Measurements from ENCODE around the gene CYP39A1.
A peak's percentile ranks its signal among the peaks of the same experiment; 100 is the strongest.

CYP39A1 gene

DNA sequence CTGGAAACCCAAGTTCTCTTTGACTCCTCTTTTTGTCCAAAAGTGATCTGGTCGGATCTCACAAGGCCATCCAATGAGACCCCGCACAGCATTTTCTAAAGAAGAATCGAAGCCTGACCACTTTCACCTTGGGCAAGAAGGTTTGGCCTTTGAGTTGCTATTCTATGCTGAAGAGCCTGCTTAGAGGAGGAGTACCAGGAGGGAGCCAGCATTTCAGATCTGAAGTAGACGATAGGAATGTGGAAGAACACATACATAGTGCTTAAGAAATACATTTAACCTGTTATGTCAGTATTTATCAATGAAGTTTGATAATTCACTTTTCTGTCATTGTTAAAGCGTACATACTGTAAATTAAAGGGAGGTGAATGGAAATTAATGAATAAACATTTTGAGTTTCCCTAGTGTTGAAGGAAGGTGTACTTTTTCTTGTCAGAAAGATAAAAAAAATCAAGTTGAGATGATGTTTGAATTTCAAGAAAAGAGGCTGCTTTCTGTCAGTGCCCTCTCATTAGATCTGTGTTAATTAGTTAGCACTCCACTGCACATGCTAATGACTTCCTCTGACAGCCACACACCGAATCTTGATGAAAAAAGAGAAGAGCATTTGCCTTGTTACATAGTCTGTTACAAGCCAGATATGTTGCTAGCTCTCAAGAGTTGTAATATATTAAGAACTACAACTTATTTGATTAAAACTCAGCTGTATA lies 24.1 kb upstream of the CYP39A1 start:
- H3K36me3 ChIP-seq (ENCODE audit: control insufficient read depth, insufficient read depth, low read length, severe bottlenecking) = peaks cover 10% of the 10 kb centered on the region
- H3K27me3 ChIP-seq (replicated peaks; ENCODE audit: control insufficient read depth, insufficient read depth, low read length) = no peaks in the 10 kb centered on the region
- peaks cover 5% of the 10 kb centered on the region for H3K4me1 ChIP-seq (ENCODE audit: control insufficient read depth, insufficient read depth, low read length)
- H3K4me3 ChIP-seq (ENCODE audit: low read length) = no peak overlapping the region
- no peaks in the 10 kb centered on the region for H3K9me3 ChIP-seq (ENCODE audit: control insufficient read depth, low read length)
- H3K9ac ChIP-seq (ENCODE audit: low read length) = no peak overlapping the region
- no peak for DNase-seq (ENCODE audit: low read depth)

DNA sequence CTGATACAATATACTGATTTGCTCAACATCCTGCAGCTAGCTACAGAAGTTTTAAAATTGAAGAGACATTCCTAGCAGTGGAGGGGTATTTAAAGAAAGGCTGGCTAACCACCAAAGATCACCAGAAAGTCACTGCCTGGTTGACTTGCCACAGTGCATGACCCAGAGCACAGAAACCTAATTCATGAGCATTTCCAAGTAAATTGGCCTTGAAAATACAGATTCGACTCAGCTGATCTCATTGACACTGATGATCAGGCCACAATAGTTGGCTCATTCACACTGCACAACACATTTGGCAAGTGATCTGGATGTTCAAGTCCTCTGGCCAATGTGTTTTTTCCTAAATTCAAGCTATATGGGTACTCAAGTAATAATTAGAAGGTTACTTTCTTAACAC lies 21.8 kb upstream of the CYP39A1 start:
- Histone ChIP-seq H3K9me3 (ENCODE audit: control insufficient read depth, low read length) (no peaks in the 10 kb centered on the region), H3K9ac (ENCODE audit: low read length) (no peak overlapping the region), H3K4me1 (ENCODE audit: control insufficient read depth, insufficient read depth, low read length) (peaks cover 5% of the 10 kb centered on the region), H3K4me3 (ENCODE audit: low read length) (no peak overlapping the region), H3K27me3 (replicated peaks; ENCODE audit: control insufficient read depth, insufficient read depth, low read length) (no peaks in the 10 kb centered on the region), H3K36me3 (ENCODE audit: control insufficient read depth, insufficient read depth, low read length, severe bottlenecking) (peaks cover 20% of the 10 kb centered on the region)
- DNase-seq (ENCODE audit: low read depth) = no peak

DNA sequence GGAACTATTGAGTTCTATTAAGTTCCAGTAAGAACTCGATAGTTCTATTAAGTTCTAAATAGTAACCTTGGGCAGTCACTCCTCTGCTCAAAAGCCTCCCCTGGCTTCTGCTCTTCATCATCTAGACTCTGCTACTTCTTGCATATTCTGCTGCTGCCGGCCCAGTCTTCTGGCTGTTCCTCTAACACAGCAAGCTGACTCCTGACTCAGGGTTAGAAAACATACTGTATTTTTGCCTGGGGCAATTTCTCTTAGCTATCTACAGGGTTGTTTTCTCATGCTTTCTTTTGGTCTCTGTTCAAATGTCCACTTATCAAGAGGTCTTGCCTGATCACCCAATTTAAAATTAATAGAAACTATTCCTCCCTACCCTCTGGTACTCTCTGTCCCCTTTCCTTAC lies 14.8 kb upstream of the CYP39A1 start:
- H3K4me3 ChIP-seq (ENCODE audit: low read length) = no peak overlapping the region

DNA sequence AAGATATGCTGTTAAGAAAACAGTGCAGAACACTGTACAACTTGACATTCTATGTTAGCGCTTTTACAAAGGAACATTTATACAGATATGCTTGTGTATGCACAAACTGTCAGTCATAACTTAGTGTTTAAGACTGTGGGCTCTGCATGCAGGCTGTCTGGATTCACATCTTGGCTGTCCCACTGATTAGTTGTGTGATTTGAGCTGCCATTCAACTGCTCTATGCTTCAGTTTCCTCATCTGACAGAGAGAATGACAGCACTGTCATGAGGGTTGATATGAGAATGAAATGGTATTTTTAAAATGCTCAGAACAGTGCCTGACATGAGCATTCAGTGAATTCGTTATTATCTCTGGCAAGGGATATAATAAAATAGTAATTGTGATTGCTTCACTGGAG lies 8.9 kb upstream of the CYP39A1 start:
- Histone ChIP-seq H3K4me3 (ENCODE audit: low read length) (no peak overlapping the region), H3K9me3 (ENCODE audit: control insufficient read depth, low read length) (no peaks in the 10 kb centered on the region), H3K4me1 (ENCODE audit: control insufficient read depth, insufficient read depth, low read length) (peaks cover 13% of the 10 kb centered on the region), H3K9ac (ENCODE audit: low read length) (peak overlapping the region; percentile 0), H3K36me3 (ENCODE audit: control insufficient read depth, insufficient read depth, low read length, severe bottlenecking) (peaks cover 4% of the 10 kb centered on the region), H3K27me3 (replicated peaks; ENCODE audit: control insufficient read depth, insufficient read depth, low read length) (no peaks in the 10 kb centered on the region)
- no peak for DNase-seq (ENCODE audit: low read depth)

More for the DNA sequence above, 14.8 kb upstream of the CYP39A1 start:
- peak; percentile 5 for DNase-seq (ENCODE audit: low read depth)
- H3K9me3 ChIP-seq (ENCODE audit: control insufficient read depth, low read length) = no peaks in the 10 kb centered on the region
- no peak overlapping the region for H3K9ac ChIP-seq (ENCODE audit: low read length)
- no peaks in the 10 kb centered on the region for H3K27me3 ChIP-seq (replicated peaks; ENCODE audit: control insufficient read depth, insufficient read depth, low read length)
- H3K36me3 ChIP-seq (ENCODE audit: control insufficient read depth, insufficient read depth, low read length, severe bottlenecking) = peaks cover 20% of the 10 kb centered on the region
- no peaks in the 10 kb centered on the region for H3K4me1 ChIP-seq (ENCODE audit: control insufficient read depth, insufficient read depth, low read length)

DNA sequence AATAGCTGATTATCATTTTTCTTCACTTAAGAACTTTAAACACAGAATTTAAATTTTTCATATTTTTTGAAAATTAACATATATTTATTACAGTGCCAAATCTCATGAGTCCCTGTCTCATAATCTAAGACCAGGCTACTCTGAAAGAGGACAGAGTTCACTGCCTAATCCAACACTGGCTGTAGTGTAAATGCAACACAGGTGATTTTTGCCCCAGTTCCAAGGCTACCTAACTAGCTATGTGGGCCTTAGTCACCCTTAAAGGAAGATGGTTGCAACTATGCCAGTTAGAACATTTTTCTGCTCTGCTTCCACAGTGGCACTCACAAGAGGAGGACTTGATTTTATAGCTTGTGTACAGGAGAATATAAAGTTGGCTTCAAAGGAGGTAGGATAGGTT lies 5.0 kb upstream of the CYP39A1 start:
- no peak for DNase-seq (ENCODE audit: low read depth)
- no peaks in the 10 kb centered on the region for H3K27me3 ChIP-seq (replicated peaks; ENCODE audit: control insufficient read depth, insufficient read depth, low read length)
- H3K4me1 ChIP-seq (ENCODE audit: control insufficient read depth, insufficient read depth, low read length) = peaks cover 20% of the 10 kb centered on the region
- H3K4me3 ChIP-seq (ENCODE audit: low read length) = no peak overlapping the region
- no peaks in the 10 kb centered on the region for H3K36me3 ChIP-seq (ENCODE audit: control insufficient read depth, insufficient read depth, low read length, severe bottlenecking)
- H3K9ac ChIP-seq (ENCODE audit: low read length) = no peak overlapping the region
- H3K9me3 ChIP-seq (ENCODE audit: control insufficient read depth, low read length) = no peaks in the 10 kb centered on the region

DNA sequence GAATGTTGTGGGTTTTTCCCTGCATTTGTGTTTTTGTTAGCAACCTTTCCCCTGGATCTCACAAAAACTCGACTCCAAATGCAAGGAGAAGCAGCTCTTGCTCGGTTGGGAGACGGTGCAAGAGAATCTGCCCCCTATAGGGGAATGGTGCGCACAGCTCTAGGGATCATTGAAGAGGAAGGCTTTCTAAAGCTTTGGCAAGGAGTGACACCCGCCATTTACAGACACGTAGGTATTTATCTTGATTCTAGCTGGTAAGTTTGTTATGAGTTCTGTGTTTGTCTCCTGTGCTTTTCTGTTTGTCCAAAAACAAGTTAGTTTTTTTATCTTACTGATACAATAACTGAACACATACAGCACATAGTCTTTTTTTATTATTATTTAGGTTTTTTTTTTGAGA lies 3.2 kb upstream of the CYP39A1 start:
- Histone ChIP-seq H3K9ac (ENCODE audit: low read length) (no peak overlapping the region), H3K4me3 (ENCODE audit: low read length) (no peak overlapping the region), H3K27me3 (replicated peaks; ENCODE audit: control insufficient read depth, insufficient read depth, low read length) (no peaks in the 10 kb centered on the region), H3K36me3 (ENCODE audit: control insufficient read depth, insufficient read depth, low read length, severe bottlenecking) (no peaks in the 10 kb centered on the region), H3K9me3 (ENCODE audit: control insufficient read depth, low read length) (no peaks in the 10 kb centered on the region), H3K4me1 (ENCODE audit: control insufficient read depth, insufficient read depth, low read length) (peaks cover 12% of the 10 kb centered on the region)
- no peak for DNase-seq (ENCODE audit: low read depth)

DNA sequence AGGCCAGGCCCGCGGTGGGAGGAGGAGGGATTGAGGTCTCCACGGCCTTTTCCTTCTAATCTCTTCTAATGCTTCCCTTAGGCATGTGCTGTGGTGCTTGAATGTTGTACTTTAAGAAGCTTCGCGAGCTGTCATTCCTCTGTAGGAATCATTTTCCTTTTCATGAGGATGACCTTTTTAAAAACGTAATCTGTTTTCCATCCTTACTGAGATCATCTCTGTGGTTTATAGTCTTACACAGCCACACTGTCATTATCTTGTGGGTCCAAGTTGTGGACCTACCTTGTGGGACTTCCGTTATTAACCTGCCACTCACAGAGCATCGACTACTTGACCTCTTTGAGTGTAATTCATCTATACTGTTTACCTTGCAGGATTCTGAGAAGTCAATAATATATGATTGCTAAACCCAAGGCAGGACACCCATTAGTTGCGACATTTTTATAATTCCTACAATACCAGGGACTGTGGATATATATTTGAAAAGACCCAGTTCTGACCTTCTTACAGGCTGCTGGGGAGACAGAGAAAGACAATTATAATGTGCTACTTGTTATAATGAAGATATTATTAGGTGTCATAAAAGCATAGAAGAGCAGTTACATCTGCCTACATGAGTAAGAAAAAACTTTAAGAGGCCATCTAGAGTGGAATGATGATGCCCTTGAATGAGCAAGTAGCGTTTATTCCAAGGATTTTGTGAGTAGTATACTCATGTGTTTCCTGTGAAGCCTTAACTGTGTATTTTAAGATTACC lies 999 bp upstream of the CYP39A1 start:
- no peaks in the 10 kb centered on the region for H3K27me3 ChIP-seq (replicated peaks; ENCODE audit: control insufficient read depth, insufficient read depth, low read length)
- peak; percentile 23 for DNase-seq (ENCODE audit: low read depth)

DNA sequence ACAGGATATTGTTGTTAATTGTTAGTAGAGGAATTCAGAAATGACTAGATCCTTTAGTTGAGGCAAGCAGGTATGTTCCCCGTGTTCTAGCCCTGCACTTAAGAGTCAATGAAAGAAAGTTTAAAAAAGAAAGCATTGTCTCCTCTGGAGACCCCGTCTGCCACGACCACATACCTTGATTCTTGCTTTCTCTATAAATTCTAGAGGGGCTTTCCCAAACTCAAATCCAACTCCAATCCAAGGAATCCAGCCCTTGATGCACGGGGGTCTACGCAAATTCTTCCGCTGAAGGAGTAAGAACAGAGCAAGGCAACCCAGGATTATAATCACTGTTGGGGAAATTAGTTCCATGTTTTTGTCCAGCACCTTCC lies 401 bp downstream of the CYP39A1 start:
- Histone ChIP-seq H3K4me3 (ENCODE audit: low read length) (peak overlapping the region; percentile 91), H3K27me3 (replicated peaks; ENCODE audit: control insufficient read depth, insufficient read depth, low read length) (no peaks in the 10 kb centered on the region), H3K9me3 (ENCODE audit: control insufficient read depth, low read length) (no peaks in the 10 kb centered on the region), H3K9ac (ENCODE audit: low read length) (peak overlapping the region; percentile 85), H3K4me1 (ENCODE audit: control insufficient read depth, insufficient read depth, low read length) (peaks cover 12% of the 10 kb centered on the region), H3K36me3 (ENCODE audit: control insufficient read depth, insufficient read depth, low read length, severe bottlenecking) (no peaks in the 10 kb centered on the region)
- no peak for DNase-seq (ENCODE audit: low read depth)

More for the DNA sequence above, 999 bp upstream of the CYP39A1 start:
- H3K4me1 ChIP-seq (ENCODE audit: control insufficient read depth, insufficient read depth, low read length) = peaks cover 12% of the 10 kb centered on the region
- H3K36me3 ChIP-seq (ENCODE audit: control insufficient read depth, insufficient read depth, low read length, severe bottlenecking) = no peaks in the 10 kb centered on the region
- H3K9ac ChIP-seq (ENCODE audit: low read length) = peak overlapping the region; percentile 85
- no peaks in the 10 kb centered on the region for H3K9me3 ChIP-seq (ENCODE audit: control insufficient read depth, low read length)
- H3K4me3 ChIP-seq (ENCODE audit: low read length) = peak overlapping the region; percentile 91

DNA sequence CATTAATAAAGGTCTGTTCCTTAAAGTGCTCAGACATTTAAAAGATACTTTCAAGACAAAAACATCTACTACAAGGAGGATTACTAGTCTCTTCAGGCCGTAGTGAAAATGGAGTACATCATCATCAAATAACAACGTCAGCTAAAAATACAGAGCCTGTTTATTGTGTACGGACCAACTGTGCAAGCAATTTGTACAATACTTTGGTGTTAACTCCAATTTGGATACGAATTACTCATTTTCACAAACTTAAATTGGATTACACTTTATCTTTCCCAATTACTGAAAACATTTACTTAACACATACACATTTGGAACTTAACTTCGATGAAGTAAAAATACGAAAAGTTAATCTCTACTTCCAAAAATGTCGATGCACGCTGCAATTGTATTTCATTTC lies 802 bp downstream of the CYP39A1 start:
- DNase-seq (ENCODE audit: low read depth) = peak; percentile 33
- H3K4me1 ChIP-seq (ENCODE audit: control insufficient read depth, insufficient read depth, low read length) = peaks cover 12% of the 10 kb centered on the region
- peak overlapping the region; percentile 91 for H3K4me3 ChIP-seq (ENCODE audit: low read length)
- no peak overlapping the region for H3K9ac ChIP-seq (ENCODE audit: low read length)
- H3K9me3 ChIP-seq (ENCODE audit: control insufficient read depth, low read length) = no peaks in the 10 kb centered on the region
- H3K36me3 ChIP-seq (ENCODE audit: control insufficient read depth, insufficient read depth, low read length, severe bottlenecking) = no peaks in the 10 kb centered on the region
- no peaks in the 10 kb centered on the region for H3K27me3 ChIP-seq (replicated peaks; ENCODE audit: control insufficient read depth, insufficient read depth, low read length)

DNA sequence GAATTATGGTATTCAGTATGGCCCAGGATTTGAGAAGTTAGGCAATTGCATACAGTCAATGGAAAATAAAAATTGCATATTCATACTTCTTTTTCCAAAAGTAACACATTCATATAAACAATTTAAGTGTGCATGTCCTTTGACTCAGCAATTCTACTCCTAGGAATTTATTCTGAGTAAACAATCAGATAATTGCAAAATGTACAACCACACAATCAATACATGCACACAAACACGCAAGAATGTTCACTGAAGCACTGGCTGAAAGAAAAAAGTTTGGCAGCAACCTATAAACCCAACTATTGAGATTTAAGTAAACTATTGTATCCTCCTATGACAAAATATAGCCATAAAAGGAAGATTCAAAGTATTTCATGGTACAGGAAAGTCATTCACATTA lies 1.6 kb downstream of the CYP39A1 start:
- Histone ChIP-seq H3K4me1 (ENCODE audit: control insufficient read depth, insufficient read depth, low read length) (peaks cover 12% of the 10 kb centered on the region), H3K4me3 (ENCODE audit: low read length) (no peak overlapping the region), H3K9me3 (ENCODE audit: control insufficient read depth, low read length) (no peaks in the 10 kb centered on the region), H3K36me3 (ENCODE audit: control insufficient read depth, insufficient read depth, low read length, severe bottlenecking) (no peaks in the 10 kb centered on the region), H3K9ac (ENCODE audit: low read length) (no peak overlapping the region), H3K27me3 (replicated peaks; ENCODE audit: control insufficient read depth, insufficient read depth, low read length) (no peaks in the 10 kb centered on the region)
- DNase-seq (ENCODE audit: low read depth) = peak; percentile 58

DNA sequence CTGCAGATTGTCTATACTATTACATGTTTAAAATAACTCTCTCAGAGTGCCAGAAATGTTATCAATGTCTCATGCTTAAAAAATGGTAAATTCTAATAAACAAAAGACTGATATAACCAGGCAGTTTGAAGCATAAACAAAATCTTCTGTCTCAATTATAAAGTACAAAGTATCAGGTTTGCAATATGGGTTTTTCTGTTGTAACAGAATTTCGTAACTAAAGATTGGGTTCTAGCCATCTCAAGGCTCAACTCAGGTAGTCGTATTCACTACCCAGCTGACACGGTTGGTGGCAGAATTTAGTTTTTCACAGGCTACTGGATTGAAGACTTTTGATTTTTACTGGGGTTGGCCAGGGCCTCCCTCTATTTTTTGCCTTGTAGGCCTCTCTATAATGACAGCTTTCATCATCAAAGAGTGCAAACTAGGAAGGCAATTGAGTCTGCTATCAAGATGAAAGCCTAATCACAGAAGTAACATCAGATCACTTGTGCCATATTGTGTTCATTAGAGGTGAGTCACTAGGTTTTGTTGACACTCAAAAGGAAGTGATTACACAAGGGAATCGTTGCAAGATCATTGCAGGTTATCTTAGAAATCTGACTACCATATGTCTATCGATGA lies 3.6 kb downstream of the CYP39A1 start:
- Histone ChIP-seq H3K4me1 (ENCODE audit: control insufficient read depth, insufficient read depth, low read length) (peaks cover 11% of the 10 kb centered on the region), H3K9me3 (ENCODE audit: control insufficient read depth, low read length) (no peaks in the 10 kb centered on the region), H3K36me3 (ENCODE audit: control insufficient read depth, insufficient read depth, low read length, severe bottlenecking) (no peaks in the 10 kb centered on the region), H3K4me3 (ENCODE audit: low read length) (no peak overlapping the region), H3K27me3 (replicated peaks; ENCODE audit: control insufficient read depth, insufficient read depth, low read length) (no peaks in the 10 kb centered on the region), H3K9ac (ENCODE audit: low read length) (no peak overlapping the region)
- no peak for DNase-seq (ENCODE audit: low read depth)
